Measurements from ENCODE around the gene MOB2.
"Not testable (repeated sequence)": the region's sequence is repeated elsewhere in the genome, so short reads cannot be mapped to it uniquely, and the experiment has no call there.

MOB2 gene

GRCh38 chr11:1517117-1518005 lies 30.8 kb upstream of the MOB2 start:
- DNase-seq (no peak), ATAC-seq (no peak)

DNA sequence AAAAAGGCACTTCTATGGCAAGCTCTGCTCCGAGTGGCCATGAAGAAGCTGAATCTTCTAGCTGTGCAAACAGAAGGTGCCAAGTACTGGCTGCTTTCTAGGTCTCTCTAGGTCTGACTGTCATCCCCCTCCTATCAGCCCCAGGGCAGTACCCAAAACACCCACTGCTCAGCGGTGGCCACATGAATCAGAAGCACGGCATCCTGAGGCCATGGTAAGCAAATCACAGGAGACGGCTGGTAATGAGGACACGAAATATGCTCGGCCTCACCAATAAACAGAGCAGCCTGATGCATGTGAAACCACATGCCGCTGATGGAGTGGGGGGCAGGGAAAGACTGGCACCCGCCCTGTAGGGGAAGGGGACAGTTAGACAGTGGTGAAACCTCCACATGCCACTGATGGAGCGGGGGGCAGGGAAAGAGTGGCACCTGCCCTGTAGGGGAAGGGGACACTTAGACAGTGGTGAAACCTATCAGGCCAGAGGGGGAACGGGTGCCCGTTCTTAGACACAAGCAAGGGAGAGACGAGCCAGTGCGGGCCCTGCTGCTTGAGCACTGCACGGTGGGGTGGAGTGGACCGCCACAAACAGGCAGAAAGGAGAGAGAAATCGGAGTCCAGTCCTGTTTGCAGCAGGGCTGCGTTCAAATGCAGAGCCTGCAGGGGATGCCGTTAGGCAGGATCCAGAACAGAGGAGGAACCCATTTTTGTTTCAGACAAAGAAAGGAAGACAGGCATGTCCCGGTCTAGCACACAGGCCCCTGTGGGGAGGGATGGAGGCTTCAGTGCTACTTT lies 29.9 kb upstream of the MOB2 start:
- DNase-seq (no peak), ATAC-seq (no peak)

- peak; percentile 88 for DNase-seq
- ATAC-seq = peak; percentile 76
Measured at GRCh38 chr11:1515082-1516060, 28.8 kb upstream of the MOB2 start.

DNA sequence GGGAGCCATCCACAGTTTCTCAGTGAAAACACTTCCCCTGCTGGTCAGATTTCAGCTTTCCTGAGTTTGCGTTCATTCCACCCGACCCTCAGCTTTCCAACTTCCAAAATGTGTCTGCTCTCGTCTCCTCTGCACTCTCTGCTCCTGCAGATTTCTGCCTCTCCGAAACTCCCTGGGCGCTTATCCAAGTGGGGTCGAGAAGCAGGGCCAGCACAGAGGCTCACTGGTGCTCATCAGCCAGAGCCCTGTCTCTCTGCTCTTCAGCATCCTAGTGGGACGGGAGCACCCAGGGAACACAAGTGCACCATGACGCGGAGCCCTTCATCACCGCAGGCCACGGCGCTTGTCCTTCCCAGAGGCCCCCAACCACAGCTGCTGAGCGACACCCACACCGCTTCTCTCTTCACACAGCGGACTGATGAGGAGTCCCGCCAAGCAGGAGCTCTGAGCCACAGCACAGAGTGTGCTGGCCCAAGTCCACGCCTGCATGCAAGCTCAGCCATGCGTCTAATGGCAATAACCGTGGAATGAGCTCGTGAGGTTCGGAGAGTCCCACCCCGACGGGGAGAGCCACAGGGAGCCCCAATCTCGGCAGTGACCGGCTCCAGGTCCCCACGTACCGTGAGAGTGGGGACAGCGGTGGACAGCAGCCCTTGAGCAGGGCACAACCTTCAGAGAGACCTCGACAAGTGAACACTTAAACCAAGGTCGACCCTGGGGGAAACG lies 27.9 kb upstream of the MOB2 start:
- no peak for DNase-seq
- no peak for ATAC-seq

DNA sequence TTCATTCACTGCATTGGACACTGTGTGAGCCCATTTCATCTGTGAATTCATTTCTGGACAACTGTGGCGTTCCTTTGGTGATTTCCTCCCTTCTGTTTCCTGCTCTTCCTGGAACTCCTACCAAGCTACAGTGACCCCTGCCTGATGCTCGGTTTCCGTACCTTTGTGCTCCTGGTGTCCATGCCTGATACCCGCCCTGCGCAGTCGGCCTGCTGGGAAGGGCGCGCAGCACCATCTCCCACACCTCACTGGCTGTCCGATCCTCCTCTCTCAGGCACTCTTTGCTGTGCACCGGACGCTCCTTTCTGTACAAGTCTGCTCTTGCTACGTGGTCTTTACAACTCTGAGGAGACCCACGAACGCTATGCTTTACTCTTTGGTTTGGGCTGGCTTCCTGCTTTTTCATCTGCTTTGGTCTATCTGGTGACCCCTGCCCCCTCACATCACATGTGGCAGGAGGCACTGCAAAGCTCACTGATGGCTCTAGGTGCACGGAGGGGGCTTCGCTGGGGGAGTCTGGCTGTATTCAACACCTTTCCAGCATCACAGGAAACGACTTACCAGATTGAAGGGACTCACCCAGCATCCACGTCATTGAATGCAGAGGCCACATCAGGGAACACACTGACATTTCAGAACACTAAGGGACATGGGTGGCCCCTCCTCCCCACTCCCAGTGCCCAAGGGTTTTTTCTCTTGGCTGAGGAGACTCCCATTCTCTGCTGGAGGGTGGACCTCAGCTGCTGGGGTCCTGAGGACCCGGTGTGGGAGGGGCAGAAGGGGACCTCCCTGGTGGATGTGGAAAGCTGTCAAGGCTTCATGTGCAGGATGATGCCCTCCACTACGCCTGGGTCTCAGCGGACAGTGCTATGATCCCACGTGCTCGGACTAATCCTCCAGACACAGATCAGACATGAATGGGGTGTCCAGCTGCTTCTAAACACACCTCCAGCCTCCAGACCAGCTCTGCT lies 27.0 kb upstream of the MOB2 start:
- DNase-seq = no peak
- ATAC-seq = no peak

DNA sequence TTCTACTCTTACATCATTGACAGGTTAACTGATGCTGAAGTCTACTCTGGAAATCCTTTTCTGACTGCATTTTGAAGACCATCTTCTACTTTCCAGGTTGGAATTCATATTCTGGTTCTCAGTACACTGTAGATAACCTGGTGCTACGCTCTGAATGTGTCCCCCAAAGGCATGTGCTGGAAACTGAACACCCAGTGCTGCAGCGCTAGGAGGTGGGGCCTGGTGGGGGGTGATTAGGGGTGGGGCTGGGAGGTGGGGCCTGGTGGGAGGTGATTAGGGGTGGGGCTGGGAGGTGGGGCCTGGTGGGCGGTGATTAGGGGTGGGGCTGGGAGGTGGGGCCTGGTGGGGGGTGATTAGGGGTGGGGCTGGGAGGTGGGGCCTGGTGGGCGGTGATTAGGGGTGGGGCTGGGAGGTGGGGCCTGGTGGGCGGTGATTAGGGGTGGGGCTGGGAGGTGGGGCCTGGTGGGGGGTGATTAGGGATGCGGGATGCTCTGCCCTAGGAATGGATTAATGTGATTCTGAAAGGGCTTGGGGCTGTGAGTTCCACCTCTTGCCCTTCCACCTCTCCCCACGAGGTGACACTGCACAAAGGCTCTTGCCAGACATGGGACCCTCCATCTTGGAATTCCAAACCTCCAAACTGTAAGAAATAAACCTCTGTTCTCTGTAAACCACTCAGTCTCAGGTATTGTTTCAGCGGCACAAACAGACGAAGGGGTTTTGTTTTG lies 26.1 kb upstream of the MOB2 start:
- not testable (repeated sequence) for DNase-seq, ATAC-seq

- no peak for ATAC-seq
Measured at GRCh38 chr11:1511937-1512496, 25.4 kb upstream of the MOB2 start.

DNA sequence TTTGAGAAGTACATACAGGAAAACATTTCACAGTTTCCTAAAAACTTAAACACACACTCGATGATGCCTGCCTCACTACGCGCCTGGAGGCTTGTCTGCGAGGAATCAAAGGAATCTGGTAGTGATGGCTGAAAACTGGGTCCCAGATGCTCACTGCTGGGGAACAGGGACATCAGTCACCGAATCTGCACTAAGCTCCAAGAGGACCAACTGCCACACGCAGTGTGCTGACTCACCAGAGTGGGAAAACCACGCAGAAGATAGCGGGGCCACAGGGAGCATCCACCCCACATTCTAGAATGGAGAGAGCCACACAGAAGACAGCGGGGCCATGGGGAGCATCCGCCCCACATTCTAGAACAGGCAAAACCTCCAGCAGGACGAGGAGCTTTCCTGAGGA lies 24.3 kb upstream of the MOB2 start:
- ATAC-seq (no peak), DNase-seq (no peak)

More at GRCh38 chr11:1511937-1512496, 25.4 kb upstream of the MOB2 start:
- no peak for DNase-seq

DNA sequence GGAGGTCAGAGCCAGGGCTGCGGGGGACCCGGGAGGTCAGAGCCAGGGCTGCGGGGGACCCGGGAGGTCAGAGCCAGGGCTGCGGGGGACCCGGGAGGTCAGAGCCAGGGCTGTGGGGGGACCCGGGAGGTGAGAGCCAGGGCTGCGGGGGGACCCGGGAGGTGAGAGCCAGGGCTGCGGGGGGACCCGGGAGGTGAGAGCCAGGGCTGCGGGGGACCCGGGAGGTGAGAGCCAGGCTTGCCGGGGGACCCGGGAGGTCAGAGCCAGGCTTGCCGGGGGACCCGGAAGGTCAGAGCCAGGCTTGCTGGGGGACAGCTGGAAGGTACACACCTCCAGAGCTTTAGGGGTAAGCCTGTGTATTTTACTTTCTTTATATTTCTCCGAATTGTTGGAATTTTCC lies 23.8 kb upstream of the MOB2 start:
- not testable (repeated sequence) for ATAC-seq

DNA sequence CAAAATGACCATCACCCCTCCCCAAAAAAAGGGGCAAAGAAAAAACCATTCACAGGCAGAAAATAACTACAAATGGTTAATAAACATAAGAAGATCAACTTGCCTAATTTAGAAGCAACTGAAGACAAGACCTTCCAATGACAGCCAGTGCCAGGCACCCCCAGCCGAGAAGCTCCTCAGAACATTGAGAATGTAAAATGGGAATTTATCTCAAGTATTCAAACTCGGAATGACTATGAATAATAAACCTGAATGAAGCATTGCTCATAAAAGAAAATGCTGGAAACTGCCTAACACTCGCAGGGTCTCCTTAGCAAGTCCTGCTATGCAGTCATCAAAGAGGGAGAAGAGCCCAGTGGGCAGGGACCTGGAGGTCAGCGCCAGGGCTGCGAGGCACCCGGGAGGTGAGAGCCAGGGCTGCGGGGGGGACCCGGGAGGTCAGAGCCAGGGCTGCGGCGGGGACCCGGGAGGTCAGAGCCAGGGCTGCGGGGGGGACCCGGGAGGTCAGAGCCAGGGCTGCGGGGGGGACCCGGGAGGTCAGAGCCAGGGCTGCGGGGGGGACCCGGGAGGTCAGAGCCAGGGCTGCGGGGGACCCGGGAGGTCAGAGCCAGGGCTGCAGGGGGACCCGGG lies 23.2 kb upstream of the MOB2 start:
- DNase-seq (no peak), ATAC-seq (no peak)

More for the DNA sequence above, 23.8 kb upstream of the MOB2 start:
- DNase-seq = not testable (repeated sequence)

GRCh38 chr11:1508986-1509385 lies 22.4 kb upstream of the MOB2 start:
- DNase-seq (no peak), ATAC-seq (no peak)

GRCh38 chr11:1508491-1508891 lies 21.9 kb upstream of the MOB2 start:
- ATAC-seq (no peak), DNase-seq (no peak)

- DNase-seq (no peak), ATAC-seq (no peak)
Measured at GRCh38 chr11:1507381-1508140, 21.0 kb upstream of the MOB2 start.

DNA sequence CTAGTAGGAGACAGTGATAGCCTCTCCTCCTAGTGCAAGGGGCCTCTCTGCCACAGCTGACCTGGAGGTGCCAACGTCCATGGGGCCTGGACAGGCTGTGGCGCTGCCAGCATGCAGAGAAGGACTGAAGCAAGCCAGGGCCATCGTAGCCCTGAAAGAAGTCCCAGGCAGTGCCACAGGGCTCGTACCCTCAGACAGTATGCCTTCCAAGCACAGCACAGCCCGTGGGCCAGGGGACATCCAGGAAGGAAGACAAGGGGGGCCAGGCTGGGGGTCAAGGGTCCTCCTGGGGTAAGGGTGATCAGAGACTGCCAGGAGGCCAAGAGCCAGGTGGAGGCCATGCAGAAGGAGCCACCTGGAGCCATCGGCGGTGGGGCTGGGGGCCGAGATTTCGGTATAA lies 20.4 kb upstream of the MOB2 start:
- no peak for ATAC-seq

DNA sequence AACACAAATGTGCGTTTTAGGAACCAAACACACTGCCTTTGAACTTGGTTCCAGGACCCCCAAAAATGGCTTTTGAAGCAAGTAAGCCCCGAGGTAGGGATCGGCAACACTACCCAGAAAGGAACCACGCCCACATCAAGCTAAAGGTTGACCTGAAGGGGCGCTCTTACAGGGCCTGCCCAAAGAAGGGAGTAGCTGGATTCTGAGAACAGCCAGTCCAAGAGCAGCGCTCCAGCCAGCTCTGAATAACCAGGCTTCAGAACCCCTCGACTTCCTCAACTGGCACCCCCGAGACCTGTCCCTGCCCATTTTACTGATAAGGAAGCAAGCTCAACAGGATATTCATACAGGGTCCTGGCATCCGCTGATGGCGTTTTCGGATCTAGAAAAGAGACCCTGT lies 18.9 kb upstream of the MOB2 start:
- DNase-seq (no peak), ATAC-seq (no peak)

More for the DNA sequence above, 20.4 kb upstream of the MOB2 start:
- no peak for DNase-seq

GRCh38 chr11:1504581-1505290 lies 18.2 kb upstream of the MOB2 start:
- ATAC-seq (no peak), DNase-seq (no peak)

DNA sequence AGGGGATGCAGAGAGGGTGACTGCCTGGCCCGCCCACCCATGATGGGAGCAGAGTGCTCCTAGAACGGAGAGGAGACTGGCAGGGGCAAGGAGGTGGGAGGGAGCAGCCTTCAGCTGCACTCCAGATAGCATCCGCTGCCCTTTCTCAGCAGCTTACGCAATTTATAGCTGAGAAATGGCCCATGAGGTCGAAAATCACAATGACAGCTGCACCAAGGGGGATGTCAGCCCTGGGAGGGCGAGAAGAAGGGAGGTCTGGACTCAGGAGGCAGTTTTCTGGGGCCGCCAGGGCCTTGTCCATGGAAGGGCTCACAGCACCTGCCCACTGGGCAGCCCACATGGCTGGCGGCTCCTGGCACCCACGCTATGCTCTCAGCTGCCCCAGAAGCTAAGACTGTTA lies 17.6 kb upstream of the MOB2 start:
- DNase-seq = no peak
- no peak for ATAC-seq

Data from stimulated activated naive CD8-positive, alpha-beta T cell treated with anti-CD3 and anti-CD28 coated beads, Interleukin-15, Interleukin-2, amounts not matched to agents 100 U/mL and 50 U/mL, for 24 hours (primary cell).